ENCODE data around the gene AGPAT3. TPM values are rescaled to one million over a fixed set of nuclear protein-coding genes. Genes with fewer than 3 reads are reported as not detected.
A peak's percentile ranks its signal among the peaks of the same experiment; 100 is the strongest.

The AGPAT3 gene
- total and polyA plus RNA-seq, 5 donors from 2014 or later, result 13.3 to 67.8 (median 18.1) TPM

- H3K27ac Mint-ChIP-seq, result peak overlapping the region; percentile 21 to 40 (median 23)
These were observed 9.2 kb downstream of the AGPAT3 start for GRCh38 chr21:43874085-43874805.

GRCh38 chr21:43876605-43877004 is 11.6 kb downstream of the AGPAT3 start:
- peaks cover 29 to 83% (median 58%) of the 10 kb centered on the region in 4 donors for H3K4me1 Mint-ChIP-seq
- Histone ChIP-seq H3K36me3 (ENCODE audit: control insufficient read depth, insufficient read depth, low read length) (peaks cover 22% of the 10 kb centered on the region), H3K27ac (ENCODE audit: insufficient read depth, low read length, poor library complexity, severe bottlenecking) (no peak overlapping the region), H3K9me3 (ENCODE audit: control insufficient read depth in 2 of 2, low read length in 2 of 2) (no peaks in the 10 kb centered on the region), H3K4me3 (ENCODE audit: low read depth, low read length) (no peak overlapping the region), H3K4me1 (ENCODE audit: control insufficient read depth, insufficient read depth, low read length, poor library complexity, severe bottlenecking) (peaks cover 16% of the 10 kb centered on the region), H3K27me3 (ENCODE audit: control insufficient read depth, insufficient read depth, low read length) (no peaks in the 10 kb centered on the region)
- no peak for ATAC-seq (ENCODE audit: low read depth in 2 of 2)
- H3K36me3 Mint-ChIP-seq, result peaks cover 53% of the 10 kb centered on the region
- no peaks in the 10 kb centered on the region for H3K27me3 Mint-ChIP-seq
- peaks cover 0 to 4% (median 1%) of the 10 kb centered on the region in 7 donors for H3K9me3 Mint-ChIP-seq
- DNase-seq, result no peak
- no peak overlapping the region for H3K4me3 Mint-ChIP-seq
- H3K27ac Mint-ChIP-seq, result peak overlapping the region in 1 of 3 donors; percentile 42

More at GRCh38 chr21:43874085-43874805, 9.2 kb downstream of the AGPAT3 start:
- DNase-seq (no peak), ATAC-seq (ENCODE audit: low read depth in 2 of 2) (no peak)
- Mint-ChIP-seq H3K4me1 (peaks cover 26 to 81% (median 56%) of the 10 kb centered on the region in 4 donors), H3K9me3 (peaks cover 0 to 4% (median 1%) of the 10 kb centered on the region in 7 donors), H3K36me3 (peaks cover 44% of the 10 kb centered on the region), H3K27me3 (no peaks in the 10 kb centered on the region), H3K4me3 (peak overlapping the region in 1 of 4 donors; percentile 10)
- H3K9me3 ChIP-seq (ENCODE audit: control insufficient read depth in 2 of 2, low read length in 2 of 2), result no peaks in the 10 kb centered on the region
- H3K36me3 ChIP-seq (ENCODE audit: control insufficient read depth, insufficient read depth, low read length), result peaks cover 32% of the 10 kb centered on the region
- H3K27me3 ChIP-seq (ENCODE audit: control insufficient read depth, insufficient read depth, low read length), result no peaks in the 10 kb centered on the region
- H3K4me1 ChIP-seq (ENCODE audit: control insufficient read depth, insufficient read depth, low read length, poor library complexity, severe bottlenecking), result peaks cover 5% of the 10 kb centered on the region
- H3K27ac ChIP-seq (ENCODE audit: insufficient read depth, low read length, poor library complexity, severe bottlenecking), result no peak overlapping the region
- H3K4me3 ChIP-seq (ENCODE audit: low read depth, low read length), result no peak overlapping the region

GRCh38 chr21:43877936-43878575 is 13.0 kb downstream of the AGPAT3 start:
- Mint-ChIP-seq H3K27ac (no peak overlapping the region), H3K9me3 (peaks cover 0 to 4% (median 1%) of the 10 kb centered on the region in 7 donors), H3K27me3 (no peaks in the 10 kb centered on the region), H3K36me3 (peaks cover 44% of the 10 kb centered on the region), H3K4me3 (no peak overlapping the region), H3K4me1 (peaks cover 24 to 78% (median 49%) of the 10 kb centered on the region in 4 donors)
- DNase-seq (no peak), ATAC-seq (ENCODE audit: low read depth in 2 of 2) (no peak)
- no peak overlapping the region for H3K4me3 ChIP-seq (ENCODE audit: low read depth, low read length)
- H3K9me3 ChIP-seq (ENCODE audit: control insufficient read depth in 2 of 2, low read length in 2 of 2), result no peaks in the 10 kb centered on the region
- no peak overlapping the region for H3K27ac ChIP-seq (ENCODE audit: insufficient read depth, low read length, poor library complexity, severe bottlenecking)
- peaks cover 25% of the 10 kb centered on the region for H3K4me1 ChIP-seq (ENCODE audit: control insufficient read depth, insufficient read depth, low read length, poor library complexity, severe bottlenecking)
- H3K36me3 ChIP-seq (ENCODE audit: control insufficient read depth, insufficient read depth, low read length), result peaks cover 17% of the 10 kb centered on the region
- no peaks in the 10 kb centered on the region for H3K27me3 ChIP-seq (ENCODE audit: control insufficient read depth, insufficient read depth, low read length)

GRCh38 chr21:43879348-43880110 is 14.5 kb downstream of the AGPAT3 start:
- Histone ChIP-seq H3K9me3 (ENCODE audit: control insufficient read depth in 2 of 2, low read length in 2 of 2) (no peaks in the 10 kb centered on the region), H3K4me1 (ENCODE audit: control insufficient read depth, insufficient read depth, low read length, poor library complexity, severe bottlenecking) (peaks cover 40% of the 10 kb centered on the region), H3K27me3 (ENCODE audit: control insufficient read depth, insufficient read depth, low read length) (no peaks in the 10 kb centered on the region), H3K4me3 (ENCODE audit: low read depth, low read length) (no peak overlapping the region), H3K36me3 (ENCODE audit: control insufficient read depth, insufficient read depth, low read length) (peaks cover 17% of the 10 kb centered on the region), H3K27ac (ENCODE audit: insufficient read depth, low read length, poor library complexity, severe bottlenecking) (no peak overlapping the region)
- Mint-ChIP-seq H3K36me3 (peaks cover 35% of the 10 kb centered on the region), H3K27ac (peak overlapping the region; percentile 6 to 74 (median 59)), H3K27me3 (no peaks in the 10 kb centered on the region), H3K4me3 (peak overlapping the region in 1 of 4 donors; percentile 35), H3K4me1 (peaks cover 20 to 79% (median 47%) of the 10 kb centered on the region in 4 donors), H3K9me3 (peaks cover 0 to 4% (median 1%) of the 10 kb centered on the region in 7 donors)
- DNase-seq, result no peak
- no peak for ATAC-seq (ENCODE audit: low read depth in 2 of 2)

- H3K4me3 Mint-ChIP-seq, result no peak overlapping the region
- Histone ChIP-seq H3K27ac (ENCODE audit: insufficient read depth, low read length, poor library complexity, severe bottlenecking) (no peak overlapping the region), H3K4me3 (ENCODE audit: low read depth, low read length) (no peak overlapping the region), H3K4me1 (ENCODE audit: control insufficient read depth, insufficient read depth, low read length, poor library complexity, severe bottlenecking) (peaks cover 45% of the 10 kb centered on the region), H3K36me3 (ENCODE audit: control insufficient read depth, insufficient read depth, low read length) (peaks cover 9% of the 10 kb centered on the region), H3K9me3 (ENCODE audit: control insufficient read depth in 2 of 2, low read length in 2 of 2) (no peaks in the 10 kb centered on the region), H3K27me3 (ENCODE audit: control insufficient read depth, insufficient read depth, low read length) (no peaks in the 10 kb centered on the region)
- H3K4me1 Mint-ChIP-seq, result peaks cover 15 to 81% (median 45%) of the 10 kb centered on the region in 4 donors
- no peak for DNase-seq
- peak overlapping the region; percentile 6 to 59 (median 12) for H3K27ac Mint-ChIP-seq
- no peaks in the 10 kb centered on the region for H3K27me3 Mint-ChIP-seq
- peaks cover 0 to 2% (median under 1%) of the 10 kb centered on the region in 7 donors for H3K9me3 Mint-ChIP-seq
- ATAC-seq (ENCODE audit: low read depth in 2 of 2), result no peak
- peaks cover 29% of the 10 kb centered on the region for H3K36me3 Mint-ChIP-seq
These were observed 15.3 kb downstream of the AGPAT3 start for GRCh38 chr21:43880111-43880985.

GRCh38 chr21:43881283-43881682 is 16.3 kb downstream of the AGPAT3 start:
- peaks cover 45% of the 10 kb centered on the region for H3K4me1 ChIP-seq (ENCODE audit: control insufficient read depth, insufficient read depth, low read length, poor library complexity, severe bottlenecking)
- Mint-ChIP-seq H3K9me3 (no peaks in the 10 kb centered on the region), H3K27me3 (no peaks in the 10 kb centered on the region), H3K27ac (peak overlapping the region in 1 of 3 donors; percentile 6), H3K4me3 (peak overlapping the region in 2 of 4 donors; percentile 0 to 4), H3K4me1 (peaks cover 12 to 81% (median 41%) of the 10 kb centered on the region in 4 donors), H3K36me3 (peaks cover 25% of the 10 kb centered on the region)
- no peaks in the 10 kb centered on the region for H3K9me3 ChIP-seq (ENCODE audit: control insufficient read depth in 2 of 2, low read length in 2 of 2)
- ATAC-seq (ENCODE audit: low read depth in 2 of 2), result no peak
- no peaks in the 10 kb centered on the region for H3K27me3 ChIP-seq (ENCODE audit: control insufficient read depth, insufficient read depth, low read length)
- no peak for DNase-seq
- H3K27ac ChIP-seq (ENCODE audit: insufficient read depth, low read length, poor library complexity, severe bottlenecking), result no peak overlapping the region
- H3K36me3 ChIP-seq (ENCODE audit: control insufficient read depth, insufficient read depth, low read length), result peaks cover 9% of the 10 kb centered on the region
- no peak overlapping the region for H3K4me3 ChIP-seq (ENCODE audit: low read depth, low read length)

- Histone ChIP-seq H3K27ac (ENCODE audit: insufficient read depth, low read length, poor library complexity, severe bottlenecking) (no peak overlapping the region), H3K36me3 (ENCODE audit: control insufficient read depth, insufficient read depth, low read length) (peaks cover 9% of the 10 kb centered on the region), H3K27me3 (ENCODE audit: control insufficient read depth, insufficient read depth, low read length) (no peaks in the 10 kb centered on the region), H3K4me1 (ENCODE audit: control insufficient read depth, insufficient read depth, low read length, poor library complexity, severe bottlenecking) (peaks cover 45% of the 10 kb centered on the region), H3K4me3 (ENCODE audit: low read depth, low read length) (no peak overlapping the region), H3K9me3 (ENCODE audit: control insufficient read depth in 2 of 2, low read length in 2 of 2) (no peaks in the 10 kb centered on the region)
- H3K4me3 Mint-ChIP-seq, result no peak overlapping the region
- no peaks in the 10 kb centered on the region for H3K27me3 Mint-ChIP-seq
- peak overlapping the region in 1 of 3 donors; percentile 29 for H3K27ac Mint-ChIP-seq
- ATAC-seq (ENCODE audit: low read depth in 2 of 2), result no peak
- H3K36me3 Mint-ChIP-seq, result peaks cover 22% of the 10 kb centered on the region
- no peak for DNase-seq
- peaks cover 14 to 80% (median 41%) of the 10 kb centered on the region in 4 donors for H3K4me1 Mint-ChIP-seq
- no peaks in the 10 kb centered on the region for H3K9me3 Mint-ChIP-seq
These were observed 16.9 kb downstream of the AGPAT3 start for GRCh38 chr21:43881935-43882334.
